RWPE1 (cell line): Measurements from ENCODE around the gene TPRG1L.

ENCODE experiments used
- CTCF ChIA-PET: fragments of 350-600 bp; sonication (Branson Sonifier 250); formaldehyde crosslinking; extraction: SDS; loops from one replicate; lab custom pipeline; 2021; lab: Yijun Ruan, JAX
- POLR2A ChIA-PET: fragments of 400-600 bp; formaldehyde crosslinking; extraction: SDS; loops from one replicate; lab custom pipeline; 2020; ENCODE audit warnings: antibody characterized with exemption; ENCODE audit not compliant: low non-redundant PET; lab: Yijun Ruan, JAX
- DNase-seq: peaks from one replicate; pipeline ENCODE4 v3.0.0; 2012; ENCODE audit warnings: low spot score
- H3K27ac ChIP-seq: fragments of 450-650 bp; 2 replicates; pipeline ENCODE4 v1.5.1; 2017
- TF ChIP-seq, protein P1 (sequence below): fragments of 450-650 bp; conservative IDR thresholded peaks from 2 replicates; pipeline ENCODE4 v1.5.1; 2017; ENCODE audit warnings: low read depth, mild to moderate bottlenecking

Gene TPRG1L

DNA sequence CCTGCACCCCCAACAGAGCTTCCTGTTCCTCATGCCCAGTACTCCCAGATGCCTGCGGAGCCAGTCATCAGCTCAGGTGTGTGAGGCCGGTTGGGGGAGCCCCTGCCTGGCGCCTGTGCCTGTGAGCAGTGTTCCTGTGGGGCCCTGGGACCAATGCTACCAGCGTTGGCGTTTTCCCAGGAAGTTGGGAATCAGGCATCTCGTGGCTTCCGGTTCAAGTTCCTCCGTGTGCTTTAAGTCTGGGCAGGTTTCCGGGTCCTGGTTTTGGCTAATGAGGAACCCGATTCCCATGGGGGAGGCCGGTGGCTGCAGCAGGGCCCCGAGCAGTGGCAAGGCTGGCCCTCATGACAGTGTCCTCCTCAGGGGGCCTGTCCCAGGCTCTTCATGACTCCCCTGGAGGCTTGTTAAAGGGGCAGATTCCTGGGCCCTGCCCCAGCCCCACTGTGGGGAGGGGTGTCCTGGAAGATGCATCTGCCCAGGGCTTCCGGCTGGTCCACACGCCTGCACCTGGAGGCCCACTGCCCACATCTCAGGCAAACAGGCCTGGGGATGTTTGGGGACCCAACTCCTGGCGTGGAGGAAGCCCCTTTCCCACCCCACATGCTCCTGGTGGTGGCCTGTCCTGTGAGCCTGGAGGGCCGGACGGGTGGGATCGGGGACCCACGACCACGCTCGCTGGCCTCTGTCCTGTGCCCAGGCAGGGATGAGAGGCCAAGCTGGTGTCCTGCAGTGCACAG lies 53.7 kb downstream of the TPRG1L start:
- ChIA-PET POLR2A (no interaction called here), CTCF (interaction anchor here (1.4 kb wide), 1 partner anchor 46 kb away, joined by 4 read pairs; no protein-coding TSS in a partner anchor)
- DNase-seq: no peak
- H3K27ac ChIP-seq: peak overlapping the region; percentile 3; the same call in 1 of the 2 replicates
- TF ChIP-seq, protein P1, sequence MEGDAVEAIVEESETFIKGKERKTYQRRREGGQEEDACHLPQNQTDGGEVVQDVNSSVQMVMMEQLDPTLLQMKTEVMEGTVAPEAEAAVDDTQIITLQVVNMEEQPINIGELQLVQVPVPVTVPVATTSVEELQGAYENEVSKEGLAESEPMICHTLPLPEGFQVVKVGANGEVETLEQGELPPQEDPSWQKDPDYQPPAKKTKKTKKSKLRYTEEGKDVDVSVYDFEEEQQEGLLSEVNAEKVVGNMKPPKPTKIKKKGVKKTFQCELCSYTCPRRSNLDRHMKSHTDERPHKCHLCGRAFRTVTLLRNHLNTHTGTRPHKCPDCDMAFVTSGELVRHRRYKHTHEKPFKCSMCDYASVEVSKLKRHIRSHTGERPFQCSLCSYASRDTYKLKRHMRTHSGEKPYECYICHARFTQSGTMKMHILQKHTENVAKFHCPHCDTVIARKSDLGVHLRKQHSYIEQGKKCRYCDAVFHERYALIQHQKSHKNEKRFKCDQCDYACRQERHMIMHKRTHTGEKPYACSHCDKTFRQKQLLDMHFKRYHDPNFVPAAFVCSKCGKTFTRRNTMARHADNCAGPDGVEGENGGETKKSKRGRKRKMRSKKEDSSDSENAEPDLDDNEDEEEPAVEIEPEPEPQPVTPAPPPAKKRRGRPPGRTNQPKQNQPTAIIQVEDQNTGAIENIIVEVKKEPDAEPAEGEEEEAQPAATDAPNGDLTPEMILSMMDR: no peak

DNA sequence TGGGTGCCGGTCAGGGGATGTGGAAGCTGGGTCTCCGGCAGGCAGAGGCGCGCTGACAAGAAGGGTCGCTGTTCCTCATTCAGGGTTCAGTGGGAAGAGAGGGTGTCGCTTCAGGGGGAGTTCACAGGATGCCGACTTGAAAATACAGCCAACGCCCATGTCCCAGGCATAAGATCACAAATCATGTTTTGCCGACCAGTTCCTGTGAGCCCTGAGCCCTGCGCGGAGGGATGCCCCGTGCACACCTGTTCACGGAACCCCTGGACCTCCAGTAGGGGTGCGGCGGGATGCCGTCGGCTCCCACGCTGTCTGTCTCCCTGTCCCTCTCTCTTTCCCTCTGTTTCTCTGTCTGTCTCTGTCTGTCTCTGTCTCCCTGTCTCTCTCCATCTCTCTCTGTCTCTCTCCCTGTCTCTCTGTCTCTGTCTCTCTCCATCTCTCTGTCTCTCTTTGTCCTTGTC lies 54.3 kb downstream of the TPRG1L start:
- TF ChIP-seq, protein P1: no peak
- CTCF ChIA-PET: no interaction called here
- POLR2A ChIA-PET: no interaction called here
- no peak for DNase-seq
- H3K27ac ChIP-seq: 0 out of 2 replicates have a peak overlapping the region, but pooled peaks have one; percentile 3
